ENCODE measurements around the gene HACD3.

The HACD3 gene

DNA sequence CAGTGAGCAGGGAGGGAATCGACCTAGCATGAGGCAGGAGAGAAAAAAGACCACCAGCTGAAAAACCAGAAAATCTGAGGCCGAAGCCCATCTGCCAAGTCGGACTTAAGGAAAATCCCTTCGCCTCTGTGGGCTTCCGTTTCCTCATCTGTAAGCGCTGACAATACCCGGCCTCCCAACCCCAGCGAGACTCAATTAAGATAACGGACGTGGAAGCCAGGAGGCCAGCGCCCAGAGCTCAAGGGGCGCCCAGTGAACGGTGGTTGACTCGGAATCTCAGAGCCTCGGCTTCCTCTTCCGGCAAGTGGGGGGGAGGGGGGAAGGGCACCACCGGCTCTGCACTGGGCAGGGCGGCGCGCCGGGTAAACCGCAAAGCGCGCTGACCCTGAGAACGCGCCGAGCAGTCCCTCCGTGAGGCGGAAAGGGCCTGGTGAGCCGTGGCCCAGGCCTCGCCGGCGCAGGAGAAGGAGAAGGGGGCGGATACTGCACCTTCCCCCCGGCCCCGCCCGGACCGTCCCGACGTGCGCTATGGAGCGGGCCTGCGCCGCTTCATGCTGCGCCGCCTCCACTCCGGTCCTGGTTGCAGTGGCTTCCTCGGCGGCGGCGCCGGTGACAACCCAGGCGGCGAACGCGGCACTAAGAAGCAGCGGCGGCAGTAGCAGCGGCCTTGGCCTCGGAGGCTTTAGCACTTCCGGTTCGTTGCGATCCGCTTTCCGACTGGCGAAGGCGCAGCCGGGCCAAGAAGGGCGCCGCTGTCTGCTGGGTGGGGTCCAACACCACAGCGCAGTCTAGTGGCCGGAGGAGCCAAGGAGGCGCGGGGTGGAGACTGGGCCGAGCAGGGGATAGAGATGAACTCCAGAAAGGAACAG, 13.0 kb upstream of the HACD3 start, which contains the start of gene DPP8:
DPP8 (minus strand) TSS at position 693 of the 869 bp plus-strand sequence. CDS start 5,136 bp downstream, outside the sequence.
- peak; percentile 95 for DNase-seq (ENCODE audit: low read depth)
- TF ChIP-seq, protein P1, sequence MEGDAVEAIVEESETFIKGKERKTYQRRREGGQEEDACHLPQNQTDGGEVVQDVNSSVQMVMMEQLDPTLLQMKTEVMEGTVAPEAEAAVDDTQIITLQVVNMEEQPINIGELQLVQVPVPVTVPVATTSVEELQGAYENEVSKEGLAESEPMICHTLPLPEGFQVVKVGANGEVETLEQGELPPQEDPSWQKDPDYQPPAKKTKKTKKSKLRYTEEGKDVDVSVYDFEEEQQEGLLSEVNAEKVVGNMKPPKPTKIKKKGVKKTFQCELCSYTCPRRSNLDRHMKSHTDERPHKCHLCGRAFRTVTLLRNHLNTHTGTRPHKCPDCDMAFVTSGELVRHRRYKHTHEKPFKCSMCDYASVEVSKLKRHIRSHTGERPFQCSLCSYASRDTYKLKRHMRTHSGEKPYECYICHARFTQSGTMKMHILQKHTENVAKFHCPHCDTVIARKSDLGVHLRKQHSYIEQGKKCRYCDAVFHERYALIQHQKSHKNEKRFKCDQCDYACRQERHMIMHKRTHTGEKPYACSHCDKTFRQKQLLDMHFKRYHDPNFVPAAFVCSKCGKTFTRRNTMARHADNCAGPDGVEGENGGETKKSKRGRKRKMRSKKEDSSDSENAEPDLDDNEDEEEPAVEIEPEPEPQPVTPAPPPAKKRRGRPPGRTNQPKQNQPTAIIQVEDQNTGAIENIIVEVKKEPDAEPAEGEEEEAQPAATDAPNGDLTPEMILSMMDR (IDR thresholded peaks at IDR 0.05; ENCODE audit: insufficient read depth, low read depth, low read length, missing control alignments) = peak; percentile 85
- H3K4me3 ChIP-seq (ENCODE audit: low read length) = peak within 1 kb of the TSS; percentile 99

GRCh38 chr15:65517866-65518207, 12.4 kb upstream of the HACD3 start:
- no peak for DNase-seq (ENCODE audit: low read depth)
- TF ChIP-seq, protein P1 (IDR thresholded peaks at IDR 0.05; ENCODE audit: insufficient read depth, low read depth, low read length, missing control alignments) = no peak
- H3K4me3 ChIP-seq (ENCODE audit: low read length) = peak overlapping the region; percentile 99

- no peak for DNase-seq (ENCODE audit: low read depth)
- TF ChIP-seq, protein P1 (IDR thresholded peaks at IDR 0.05; ENCODE audit: insufficient read depth, low read depth, low read length, missing control alignments) = no peak
- H3K4me3 ChIP-seq (ENCODE audit: low read length) = no peak overlapping the region
These were observed 11.5 kb upstream of the HACD3 start for GRCh38 chr15:65518633-65519285.

DNA sequence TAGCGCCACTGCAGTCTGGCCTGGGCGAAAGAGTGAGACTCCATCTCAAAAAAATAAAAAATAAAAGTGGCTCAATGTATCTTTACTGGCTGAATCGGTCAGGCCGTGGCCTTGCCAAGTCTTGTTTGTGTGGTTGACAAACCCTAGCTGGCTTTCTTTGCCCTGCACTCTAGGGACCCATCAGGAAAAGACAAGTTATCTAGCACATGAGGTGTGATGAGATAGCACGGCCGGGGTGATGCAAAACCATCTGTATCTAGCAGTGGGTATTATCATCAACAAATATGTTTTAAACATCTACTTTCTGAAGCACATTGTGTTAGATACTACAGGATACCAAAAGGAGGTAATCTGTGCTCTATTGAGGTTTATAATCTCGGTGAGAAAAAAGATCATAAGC, 8.9 kb upstream of the HACD3 start:
- no peak for DNase-seq (ENCODE audit: low read depth)
- TF ChIP-seq, protein P1 (IDR thresholded peaks at IDR 0.05; ENCODE audit: insufficient read depth, low read depth, low read length, missing control alignments) = no peak
- no peak overlapping the region for H3K4me3 ChIP-seq (ENCODE audit: low read length)

- H3K4me3 ChIP-seq (ENCODE audit: low read length) = no peak overlapping the region
- DNase-seq (ENCODE audit: low read depth) = no peak
- TF ChIP-seq, protein P1 (IDR thresholded peaks at IDR 0.05; ENCODE audit: insufficient read depth, low read depth, low read length, missing control alignments) = no peak
These were observed 6.0 kb upstream of the HACD3 start for GRCh38 chr15:65524226-65524625.

DNA sequence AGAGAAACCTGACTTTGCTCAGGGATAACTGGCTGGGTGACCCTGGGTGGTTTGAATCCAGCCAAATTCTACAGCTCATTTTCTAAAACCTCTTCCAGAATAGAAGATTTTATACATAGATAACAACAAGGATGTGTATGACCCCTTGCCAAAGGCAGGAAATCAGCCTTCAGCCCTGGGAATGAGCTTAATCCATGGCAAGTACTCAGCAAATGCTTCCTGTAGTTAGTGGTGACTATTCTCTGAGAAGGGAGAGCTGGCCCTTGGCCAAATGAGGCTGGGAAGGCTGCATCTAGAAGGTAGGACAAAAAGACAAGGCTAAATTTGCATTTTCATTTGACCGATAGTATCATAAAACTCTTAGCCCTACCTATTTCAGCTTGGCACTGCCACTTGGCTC, 4.6 kb upstream of the HACD3 start:
- no peak overlapping the region for H3K4me3 ChIP-seq (ENCODE audit: low read length)
- peak; percentile 58 for DNase-seq (ENCODE audit: low read depth)
- TF ChIP-seq, protein P1 (IDR thresholded peaks at IDR 0.05; ENCODE audit: insufficient read depth, low read depth, low read length, missing control alignments) = no peak

Data from epithelial cell of esophagus (primary cell).